Lower leg skin (tissue), 4 donors: ENCODE data around the gene CASK. TPM values are rescaled to one million over a fixed set of nuclear protein-coding genes. Genes with fewer than 3 reads are reported as not detected.

Source experiments
- DNase-seq, 2 donors: peaks; one replicate each; pipeline ENCODE4 v3.0.0-alpha.2; 2019; ENCODE audit warnings: low spot score in 2 of 2
- H3K4me3 ChIP-seq: fragments of 200-600 bp; sonication (generic); 2 replicates; pipeline ENCODE4 v1.5.1; 2017; ENCODE audit warnings: mild to moderate bottlenecking, low read depth; ENCODE audit not compliant: poor library complexity, severe bottlenecking
- CTCF ChIP-seq, 3 donors: fragments of 450-650 bp; IDR thresholded peaks; one replicate each; pipeline ENCODE4 v1.5.1; 2016; ENCODE audit warnings: antibody characterized with exemption in 3 of 3, mild to moderate bottlenecking in 3 of 3, moderate library complexity in 2 of 3
- POLR2A ChIP-seq, 2 donors: fragments of 450-650 bp; IDR thresholded peaks; one replicate each; pipeline ENCODE4 v1.6.1; 2016 to 2017; ENCODE audit warnings: antibody characterized with exemption in 2 of 2, mild to moderate bottlenecking in 1 of 2, moderate library complexity in 1 of 2
- WGBS, 2 donors: methylation state at CpG; one replicate each; pipeline ENCODE4 v1.1.5; 2018; 5-methylcytosine and 5-hydroxymethylcytosine counted together
- intact Hi-C: fragments of 100-400 bp; cut with DNase I; formaldehyde crosslinking; loops from one replicate; pipeline ENCODE4 v1.15.0; 2023; ENCODE audit warnings: low total_unique reads
- total RNA-seq, 4 donors: library from RNA; depleted of rRNA; stranded (reverse); fragments of >200 nt; gene quantifications; one replicate each; pipeline ENCODE4 v1.1.0, GENCODE V29; 2016

Gene CASK
- total RNA-seq, 4 donors from 2014 or later = 22.7 to 43.2 (median 26.8) TPM

GRCh38 chrX:41590641-41591040, 332.7 kb downstream of the CASK start:
- TF ChIP-seq CTCF (IDR thresholded peaks at IDR 0.05) (no peak), POLR2A (IDR thresholded peaks at IDR 0.05) (no peak)
- WGBS, 2 donors = 90 to 92% methylated on average over 3 of the region's 3 CpGs
- DNase-seq = no peak
- intact Hi-C loops = no loop called here
- H3K4me3 ChIP-seq = no peak overlapping the region

DNA sequence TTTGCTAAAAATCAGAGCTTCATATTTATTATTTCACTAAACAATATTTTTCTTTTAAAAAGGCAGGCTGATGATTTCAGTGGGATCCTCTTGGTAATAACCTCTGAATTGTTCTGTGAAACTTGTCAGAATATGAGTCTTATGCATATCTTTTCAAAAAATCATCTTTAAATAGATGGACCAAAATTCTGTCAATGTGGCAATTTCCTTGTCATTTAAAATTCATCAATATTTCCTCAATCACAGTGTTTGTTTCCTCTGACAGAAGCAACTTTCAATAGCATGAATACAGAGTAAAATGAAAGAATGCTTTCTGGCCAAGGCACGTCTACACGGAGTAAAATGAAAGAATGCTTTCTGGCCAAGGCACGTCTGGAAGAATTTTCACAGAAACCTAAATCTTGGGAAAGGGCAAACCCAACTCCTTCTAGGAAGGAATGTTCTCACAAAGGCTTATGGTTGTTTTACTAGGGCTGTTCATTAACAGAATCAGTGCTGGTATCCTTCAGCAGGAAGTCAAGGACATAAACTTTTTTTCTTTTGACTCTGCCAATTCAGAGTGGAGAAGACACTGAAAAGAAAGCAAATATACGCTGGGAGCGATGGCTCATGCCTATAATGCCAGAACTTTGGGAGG, 333.6 kb downstream of the CASK start:
- intact Hi-C loops = no loop called here
- no peak for DNase-seq
- TF ChIP-seq CTCF (IDR thresholded peaks at IDR 0.05) = no peak
- no peak for TF ChIP-seq POLR2A (IDR thresholded peaks at IDR 0.05)
- 45 to 51% methylated on average over 5 of the region's 5 CpGs for WGBS, 2 donors
- no peak overlapping the region for H3K4me3 ChIP-seq

DNA sequence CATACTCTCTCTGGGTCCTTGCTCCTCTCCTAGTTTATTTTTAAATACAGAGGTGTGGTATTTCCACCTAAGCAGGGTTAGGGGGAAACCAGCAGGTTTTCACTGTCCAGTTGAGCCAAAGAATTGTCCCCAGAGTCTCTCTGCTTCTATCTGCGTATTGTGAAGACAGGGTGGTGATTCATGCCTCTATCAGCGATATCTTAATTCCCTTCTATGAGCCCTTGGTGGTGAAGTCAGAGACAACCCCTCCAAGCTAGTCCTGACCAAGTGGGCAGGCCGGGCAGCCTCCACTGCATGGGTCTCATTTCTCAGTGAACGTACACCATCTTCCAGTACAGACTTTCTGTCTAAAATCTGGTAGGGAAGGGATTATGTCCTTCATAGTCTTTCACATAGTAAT, 335.1 kb downstream of the CASK start:
- no peak for DNase-seq
- WGBS, 2 donors = 77 to 95% methylated on average over 4 of the region's 4 CpGs
- intact Hi-C loops = no loop called here
- H3K4me3 ChIP-seq = no peak overlapping the region
- no peak for TF ChIP-seq CTCF (IDR thresholded peaks at IDR 0.05)
- no peak for TF ChIP-seq POLR2A (IDR thresholded peaks at IDR 0.05)

GRCh38 chrX:41580423-41581064, 342.8 kb downstream of the CASK start:
- DNase-seq = no peak
- intact Hi-C loops = no loop called here
- no peak for TF ChIP-seq POLR2A (IDR thresholded peaks at IDR 0.05)
- TF ChIP-seq CTCF (IDR thresholded peaks at IDR 0.05) = no peak
- H3K4me3 ChIP-seq = no peak overlapping the region
- 75 to 76% methylated on average over 6 of the region's 6 CpGs for WGBS, 2 donors

DNA sequence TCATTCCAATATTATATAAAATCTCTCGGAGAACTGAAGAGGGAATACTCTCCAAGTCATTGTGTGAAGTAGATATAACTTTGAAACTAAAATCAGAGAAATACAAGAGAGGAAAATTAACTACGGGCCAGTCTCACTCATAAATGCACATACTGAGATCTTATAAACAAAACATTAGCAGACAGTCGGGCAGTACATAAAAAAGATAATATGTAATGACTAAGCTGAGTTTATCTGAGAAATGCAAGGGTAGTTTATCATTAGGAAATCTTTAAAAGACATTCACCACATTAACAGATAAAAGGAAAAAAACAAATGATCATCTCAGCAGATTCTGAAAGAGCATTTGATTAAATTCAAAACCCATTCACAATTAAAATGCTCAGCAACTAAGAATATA, 359.5 kb downstream of the CASK start:
- H3K4me3 ChIP-seq = no peak overlapping the region
- intact Hi-C loops = no loop called here
- no peak for DNase-seq
- TF ChIP-seq CTCF (IDR thresholded peaks at IDR 0.05) (no peak), POLR2A (IDR thresholded peaks at IDR 0.05) (no peak)
- WGBS, 2 donors = 65 to 66% methylated on average over 3 of the region's 3 CpGs
